H9 (cell line): Measurements from ENCODE around the gene GCH1. TPM values are rescaled to one million over a fixed set of nuclear protein-coding genes. Genes with fewer than 3 reads are reported as not detected.

Source experiments
- DNase-seq: peaks from one replicate; pipeline ENCODE4 v3.0.0-alpha.2; 2017
- H2AFZ ChIP-seq: one replicate; pipeline ENCODE4 v1.6.1; 2013; ENCODE audit warnings: mild to moderate bottlenecking, low read length, control low read depth, moderate library complexity
- H2AK5ac ChIP-seq: 2 replicates; pipeline ENCODE4 v1.6.1; 2013; ENCODE audit warnings: low read length, control low read depth, mixed read lengths; ENCODE audit not compliant: insufficient read length
- H2BK120ac ChIP-seq: one replicate; pipeline ENCODE4 v1.6.1; 2013; ENCODE audit warnings: low read depth, mild to moderate bottlenecking, low read length, control low read depth, inconsistent platforms; ENCODE audit not compliant: poor library complexity, severe bottlenecking
- H2BK12ac ChIP-seq: 2 replicates; pipeline ENCODE4 v1.6.1; 2013; ENCODE audit warnings: low read length, control low read depth, mixed read lengths, low read depth; ENCODE audit not compliant: insufficient read length
- H2BK15ac ChIP-seq: 2 replicates; pipeline ENCODE4 v1.6.1; 2013; ENCODE audit warnings: low read depth, low read length, control low read depth
- H2BK20ac ChIP-seq: one replicate; pipeline ENCODE4 v1.6.1; 2013; ENCODE audit warnings: low read depth, mild to moderate bottlenecking, low read length, control low read depth, inconsistent platforms; ENCODE audit not compliant: poor library complexity, severe bottlenecking
- H2BK5ac ChIP-seq: 2 replicates; pipeline ENCODE4 v1.6.1; 2013; ENCODE audit warnings: low read length, control low read depth, mixed read lengths; ENCODE audit not compliant: insufficient read length
- H3K14ac ChIP-seq: 2 replicates; pipeline ENCODE4 v1.6.1; 2013; ENCODE audit warnings: low read length, control low read depth; ENCODE audit not compliant: insufficient read depth
- H3K18ac ChIP-seq: 2 replicates; pipeline ENCODE4 v1.6.1; 2013; ENCODE audit warnings: low read depth, mild to moderate bottlenecking, mixed read lengths, low read length, control low read depth; ENCODE audit not compliant: insufficient read length
- H3K23ac ChIP-seq: 2 replicates; pipeline ENCODE4 v1.6.1; 2013; ENCODE audit warnings: low read length, control low read depth, mixed read lengths, low read depth; ENCODE audit not compliant: insufficient read length
- H3K23me2 ChIP-seq: 2 replicates; pipeline ENCODE4 v1.6.1; 2013; ENCODE audit warnings: low read depth, mild to moderate bottlenecking, mixed read lengths, low read length, control low read depth; ENCODE audit not compliant: insufficient read length, poor library complexity, severe bottlenecking
- H3K27ac ChIP-seq: 2 replicates; pipeline ENCODE4 v1.5.1; 2013; ENCODE audit warnings: low read length, control low read depth, mixed read lengths, low read depth; ENCODE audit not compliant: insufficient read length
- H3K27me3 ChIP-seq: 2 replicates; pipeline ENCODE4 v1.6.1; 2013; ENCODE audit warnings: low read length, control low read depth, inconsistent platforms; ENCODE audit not compliant: insufficient read depth
- H3K4ac ChIP-seq: 2 replicates; pipeline ENCODE4 v1.6.1; 2013; ENCODE audit warnings: low read depth, mild to moderate bottlenecking, control low read depth, inconsistent platforms, low read length, moderate library complexity
- H3K4me1 ChIP-seq: 2 replicates; pipeline ENCODE4 v1.6.1; 2013; ENCODE audit warnings: low read length, control low read depth, inconsistent platforms; ENCODE audit not compliant: insufficient read depth
- H3K4me2 ChIP-seq: 2 replicates; pipeline ENCODE4 v1.6.1; 2013; ENCODE audit warnings: low read length, control low read depth, mixed read lengths; ENCODE audit not compliant: insufficient read length, insufficient read depth
- H3K56ac ChIP-seq: 2 replicates; pipeline ENCODE4 v1.6.1; 2013; ENCODE audit warnings: low read depth, mild to moderate bottlenecking, mixed read lengths, low read length, control low read depth; ENCODE audit not compliant: insufficient read length
- H3K79me1 ChIP-seq: 2 replicates; pipeline ENCODE4 v1.6.1; 2013; ENCODE audit warnings: low read depth, mild to moderate bottlenecking, moderate library complexity, low read length, control low read depth, inconsistent platforms; ENCODE audit not compliant: insufficient read depth, poor library complexity, severe bottlenecking
- H3K79me2 ChIP-seq: 2 replicates; pipeline ENCODE4 v1.6.1; 2013; ENCODE audit warnings: low read length, control low read depth, inconsistent platforms; ENCODE audit not compliant: insufficient read depth
- H3K9ac ChIP-seq: 2 replicates; pipeline ENCODE4 v1.6.1; 2013; ENCODE audit warnings: low read length, control low read depth, mixed read lengths; ENCODE audit not compliant: insufficient read length; ENCODE audit errors: extremely low read depth
- H3K9me3 ChIP-seq: one replicate; pipeline ENCODE4 v1.6.1; 2013; ENCODE audit warnings: low read depth, low read length, inconsistent platforms; ENCODE audit not compliant: control insufficient read depth
- H3T11ph ChIP-seq: one replicate; pipeline ENCODE4 v1.6.1; 2013; ENCODE audit warnings: mild to moderate bottlenecking, low read length, control low read depth, inconsistent platforms
- H4K20me1 ChIP-seq: one replicate; pipeline ENCODE4 v1.6.1; 2013; ENCODE audit not compliant: control insufficient read depth, insufficient read length, insufficient read depth
- H4K5ac ChIP-seq: 2 replicates; pipeline ENCODE4 v1.6.1; 2013; ENCODE audit warnings: low read depth, mild to moderate bottlenecking, mixed read lengths, low read length, control low read depth; ENCODE audit not compliant: insufficient read length
- H4K8ac ChIP-seq: replicated peaks from 2 replicates; pipeline ENCODE4 v1.6.1; 2013; ENCODE audit warnings: low read length, control low read depth, mixed read lengths, low read depth; ENCODE audit not compliant: insufficient read length
- H4K91ac ChIP-seq: 2 replicates; pipeline ENCODE4 v1.6.1; 2013; ENCODE audit warnings: low read depth, mild to moderate bottlenecking, moderate library complexity, mixed read lengths, low read length, control low read depth; ENCODE audit not compliant: insufficient read length
- H3K27ac Mint-ChIP-seq, 3 experiments: 2 replicates in 2 of 3; 3 replicates in 1 of 3; pipeline ENCODE4 v1.8.0; 2020 to 2021; ENCODE audit warnings: mixed read lengths in 3 of 3, mild to moderate bottlenecking in 1 of 3, moderate library complexity in 1 of 3
- H3K27me3 Mint-ChIP-seq: 2 replicates; pipeline ENCODE4 v1.8.0; 2021; ENCODE audit warnings: low read depth, mild to moderate bottlenecking, moderate library complexity, mixed read lengths
- H3K36me3 Mint-ChIP-seq, 3 experiments: 2 replicates in 2 of 3; 3 replicates in 1 of 3; pipeline ENCODE4 v1.8.0; 2020 to 2021; ENCODE audit warnings: low read depth in 3 of 3, mixed read lengths in 3 of 3; ENCODE audit not compliant: insufficient read depth in 1 of 3
- H3K4me1 Mint-ChIP-seq, 2 experiments: 2 replicates each; pipeline ENCODE4 v1.8.0; 2020; ENCODE audit warnings: mixed read lengths in 2 of 2
- H3K4me3 Mint-ChIP-seq, 2 experiments: 2 replicates in 1 of 2; 3 replicates in 1 of 2; pipeline ENCODE4 v1.8.0; 2020 to 2021; ENCODE audit warnings: mild to moderate bottlenecking in 2 of 2, mixed read lengths in 2 of 2, moderate library complexity in 1 of 2
- H3K9me3 Mint-ChIP-seq, 2 experiments: 2 replicates in 1 of 2; 3 replicates in 1 of 2; pipeline ENCODE4 v1.8.0; 2020; ENCODE audit warnings: mild to moderate bottlenecking in 2 of 2, mixed read lengths in 2 of 2, moderate library complexity in 1 of 2
- CTCF ChIP-seq: fragments of 200-600 bp; sonication (generic); conservative IDR thresholded peaks from 3 replicates; pipeline ENCODE4 v1.8.0; 2021; ENCODE audit warnings: antibody characterized with exemption, mild to moderate bottlenecking
- WGBS: extraction: QIAGEN DNeasy Blood & Tissue Kit; methylation state at CpG from one replicate; pipeline ENCODE4 v1.1.7; 2013; ENCODE audit warnings: missing lambda C conversion rate, low lambda C conversion rate, mixed read lengths; ENCODE audit not compliant: insufficient read length; ENCODE audit errors: extremely low coverage; 5-methylcytosine and 5-hydroxymethylcytosine counted together
- total RNA-seq: library from RNA; stranded (reverse); gene quantifications from 2 replicates; pipeline ENCODE4 v1.2.1, GENCODE V29; 2021

Gene GCH1
- total RNA-seq, 1 experiment from 2014 or later, result 7.7 TPM

GRCh38 chr14:54918427-54918826 lies 15.8 kb upstream of the GCH1 start:
- no peaks in the 10 kb centered on the region for H3K9me3 ChIP-seq
- Mint-ChIP-seq H3K27me3 (no peaks in the 10 kb centered on the region; the same call in 1 of the 2 replicates), H3K27ac (no peak overlapping the region; a peak in 1 of 7 replicates), H3K9me3 (no peaks in the 10 kb centered on the region), H3K36me3 (no peaks in the 10 kb centered on the region), H3K4me3 (no peak overlapping the region), H3K4me1 (no peaks in the 10 kb centered on the region)
- no peak overlapping the region for H2AFZ ChIP-seq
- H3K27me3 ChIP-seq, result no peaks in the 10 kb centered on the region
- no CpG with 5 or more reads among the region's 5 CpGs for WGBS
- H3K23me2 ChIP-seq, result no peaks in the 10 kb centered on the region
- no peak overlapping the region for H4K5ac ChIP-seq
- no peaks in the 10 kb centered on the region for H3K79me1 ChIP-seq
- no peak for TF ChIP-seq CTCF
- DNase-seq, result no peak
- no peak overlapping the region for H3K4me2 ChIP-seq
- H2BK120ac ChIP-seq, result no peak overlapping the region
- no peak overlapping the region for H2BK20ac ChIP-seq
- H3K23ac ChIP-seq, result no peak overlapping the region
- H3K4me1 ChIP-seq, result no peaks in the 10 kb centered on the region
- H4K91ac ChIP-seq, result no peak overlapping the region
- no peak overlapping the region for H3K4ac ChIP-seq
- H3K27ac ChIP-seq, result no peak overlapping the region
- H2BK12ac ChIP-seq, result no peak overlapping the region
- H4K20me1 ChIP-seq, result no peaks in the 10 kb centered on the region
- H3K9ac ChIP-seq, result no peak overlapping the region
- H4K8ac ChIP-seq, result no peak overlapping the region
- no peak overlapping the region for H2BK15ac ChIP-seq
- no peak overlapping the region for H3K18ac ChIP-seq
- H3K79me2 ChIP-seq, result no peaks in the 10 kb centered on the region
- H2AK5ac ChIP-seq, result no peak overlapping the region
- H3T11ph ChIP-seq, result no peak overlapping the region
- H3K56ac ChIP-seq, result no peak overlapping the region
- no peak overlapping the region for H2BK5ac ChIP-seq
- no peak overlapping the region for H3K14ac ChIP-seq
